Duodenal mucosa (tissue), 2 donors: ENCODE measurements around the gene ZCCHC2.

Source experiments
- H3K27ac ChIP-seq: one replicate; pipeline ENCODE4 v1.7.0; 2013; ENCODE audit warnings: low read depth, low read length
- H3K27me3 ChIP-seq, 2 donors: one replicate each; pipeline ENCODE4 v1.7.0; 2013; ENCODE audit warnings: low read length in 2 of 2, control low read depth in 1 of 2; ENCODE audit not compliant: insufficient read depth in 2 of 2, control insufficient read depth in 1 of 2
- H3K36me3 ChIP-seq, 2 donors: one replicate each; pipeline ENCODE4 v1.7.0; 2013; ENCODE audit warnings: low read length in 2 of 2, control low read depth in 1 of 2; ENCODE audit not compliant: insufficient read depth in 2 of 2, control insufficient read depth in 1 of 2
- H3K4me1 ChIP-seq, 2 donors: one replicate each; pipeline ENCODE4 v1.7.0; 2013; ENCODE audit warnings: low read length in 2 of 2, control low read depth in 1 of 2; ENCODE audit not compliant: insufficient read depth in 2 of 2, control insufficient read depth in 1 of 2
- H3K4me3 ChIP-seq, 2 donors: one replicate each; pipeline ENCODE4 v1.7.0; 2013; ENCODE audit warnings: low read length in 2 of 2, low read depth in 1 of 2
- H3K9ac ChIP-seq, 2 donors: one replicate each; pipeline ENCODE4 v1.7.0; 2013; ENCODE audit warnings: low read length in 2 of 2, low read depth in 1 of 2
- H3K9me3 ChIP-seq, 2 donors: one replicate each; pipeline ENCODE4 v1.7.0; 2013; ENCODE audit warnings: low read length in 2 of 2, control low read depth in 1 of 2; ENCODE audit not compliant: control insufficient read depth in 1 of 2

ZCCHC2 gene

GRCh38 chr18:62612289-62612645 is 89.4 kb downstream of the ZCCHC2 start:
- Histone ChIP-seq H3K27me3 (peaks cover 15 to 18% of the 10 kb centered on the region in 2 donors), H3K4me3 (no peak overlapping the region), H3K4me1 (peaks cover 0 to 13% of the 10 kb centered on the region in 2 donors), H3K36me3 (no peaks in the 10 kb centered on the region), H3K9me3 (no peaks in the 10 kb centered on the region), H3K27ac (no peak overlapping the region), H3K9ac (no peak overlapping the region)

GRCh38 chr18:62612776-62613175 is 90.0 kb downstream of the ZCCHC2 start:
- Histone ChIP-seq H3K36me3 (no peaks in the 10 kb centered on the region), H3K9ac (no peak overlapping the region), H3K27ac (no peak overlapping the region), H3K9me3 (no peaks in the 10 kb centered on the region), H3K4me3 (no peak overlapping the region), H3K4me1 (peaks cover 0 to 13% of the 10 kb centered on the region in 2 donors), H3K27me3 (peaks cover 15 to 18% of the 10 kb centered on the region in 2 donors)

- H3K27me3 ChIP-seq: peaks cover 15 to 18% of the 10 kb centered on the region in 2 donors
- H3K4me3 ChIP-seq: no peak overlapping the region
- no peak overlapping the region for H3K9ac ChIP-seq
- no peaks in the 10 kb centered on the region for H3K9me3 ChIP-seq
- no peak overlapping the region for H3K27ac ChIP-seq
- peaks cover 0 to 13% of the 10 kb centered on the region in 2 donors for H3K4me1 ChIP-seq
- H3K36me3 ChIP-seq: no peaks in the 10 kb centered on the region
These were observed 91.7 kb downstream of the ZCCHC2 start for GRCh38 chr18:62614494-62614893.

- H3K9ac ChIP-seq: no peak overlapping the region
- no peak overlapping the region for H3K4me3 ChIP-seq
- no peak overlapping the region for H3K27ac ChIP-seq
- no peaks in the 10 kb centered on the region for H3K9me3 ChIP-seq
- peaks cover 0 to 6% of the 10 kb centered on the region in 2 donors for H3K4me1 ChIP-seq
- no peaks in the 10 kb centered on the region for H3K36me3 ChIP-seq
- H3K27me3 ChIP-seq: peaks cover 8 to 9% of the 10 kb centered on the region in 2 donors
These were observed 93.5 kb downstream of the ZCCHC2 start for GRCh38 chr18:62616331-62616805.

GRCh38 chr18:62617793-62618591 is 95.2 kb downstream of the ZCCHC2 start:
- H3K4me1 ChIP-seq: no peaks in the 10 kb centered on the region

GRCh38 chr18:62618735-62619134 is 95.9 kb downstream of the ZCCHC2 start:
- H3K4me3 ChIP-seq: no peak overlapping the region
- no peaks in the 10 kb centered on the region for H3K9me3 ChIP-seq
- no peaks in the 10 kb centered on the region for H3K4me1 ChIP-seq
- H3K36me3 ChIP-seq: no peaks in the 10 kb centered on the region
- H3K27me3 ChIP-seq: no peaks in the 10 kb centered on the region
- no peak overlapping the region for H3K9ac ChIP-seq
- no peak overlapping the region for H3K27ac ChIP-seq

More at GRCh38 chr18:62617793-62618591, 95.2 kb downstream of the ZCCHC2 start:
- Histone ChIP-seq H3K27me3 (no peaks in the 10 kb centered on the region), H3K27ac (no peak overlapping the region), H3K9me3 (no peaks in the 10 kb centered on the region), H3K36me3 (no peaks in the 10 kb centered on the region), H3K4me3 (no peak overlapping the region), H3K9ac (no peak overlapping the region)

GRCh38 chr18:62621546-62621945 is 98.7 kb downstream of the ZCCHC2 start:
- Histone ChIP-seq H3K4me3 (no peak overlapping the region), H3K9ac (no peak overlapping the region), H3K27me3 (no peaks in the 10 kb centered on the region), H3K4me1 (no peaks in the 10 kb centered on the region), H3K27ac (no peak overlapping the region), H3K9me3 (no peaks in the 10 kb centered on the region), H3K36me3 (no peaks in the 10 kb centered on the region)

GRCh38 chr18:62625019-62625418 is 102.2 kb downstream of the ZCCHC2 start:
- H3K9me3 ChIP-seq: no peaks in the 10 kb centered on the region
- H3K36me3 ChIP-seq: no peaks in the 10 kb centered on the region
- no peak overlapping the region for H3K4me3 ChIP-seq
- no peak overlapping the region for H3K27ac ChIP-seq
- H3K9ac ChIP-seq: no peak overlapping the region
- H3K4me1 ChIP-seq: no peaks in the 10 kb centered on the region
- H3K27me3 ChIP-seq: no peaks in the 10 kb centered on the region
